G401.6 (cell line): Measurements from ENCODE around the gene MED12L.

Experiments
- FAIRE-seq: peaks from 2 replicates; lab custom pipeline; 2012; peaks lifted over from hg19 to GRCh38; lab: Jason Lieb, UNC

The MED12L gene

GRCh38 chr3:151182349-151183079 lies 97.0 kb downstream of the MED12L start:
- FAIRE-seq, result no peak

GRCh38 chr3:151183265-151183671 lies 97.8 kb downstream of the MED12L start:
- FAIRE-seq, result no peak

- no peak for FAIRE-seq
Measured at GRCh38 chr3:151191095-151191494, 105.6 kb downstream of the MED12L start.

GRCh38 chr3:151192545-151192944 lies 107.1 kb downstream of the MED12L start:
- FAIRE-seq, result no peak

- no peak for FAIRE-seq
Measured at GRCh38 chr3:151195826-151196225, 110.4 kb downstream of the MED12L start.

- FAIRE-seq, result no peak
Measured at GRCh38 chr3:151196434-151196833, 111.0 kb downstream of the MED12L start.

GRCh38 chr3:151197228-151197627 lies 111.8 kb downstream of the MED12L start:
- no peak for FAIRE-seq

- FAIRE-seq, result no peak
Measured at GRCh38 chr3:151197981-151198767, 112.7 kb downstream of the MED12L start.

GRCh38 chr3:151198849-151199248 lies 113.4 kb downstream of the MED12L start:
- no peak for FAIRE-seq

- FAIRE-seq, result no peak
Measured at GRCh38 chr3:151199554-151200438, 114.3 kb downstream of the MED12L start.

- FAIRE-seq, result no peak
Measured at GRCh38 chr3:151200586-151200985, 115.1 kb downstream of the MED12L start.

- no peak for FAIRE-seq
Measured at GRCh38 chr3:151201051-151201730, 115.7 kb downstream of the MED12L start.

- FAIRE-seq, result no peak
Measured at GRCh38 chr3:151203051-151203420, 117.6 kb downstream of the MED12L start, which contains the start of gene GPR171. Gene GPR171 (minus strand): TSS chr3:151203216. CDS start chr3:151199386, 3,830 bp downstream.

GRCh38 chr3:151204530-151205402 lies 119.3 kb downstream of the MED12L start:
- FAIRE-seq, result no peak

- FAIRE-seq, result no peak
Measured at GRCh38 chr3:151205482-151205881, 120.0 kb downstream of the MED12L start.

- FAIRE-seq, result no peak
Measured at GRCh38 chr3:151206201-151206600, 120.7 kb downstream of the MED12L start.

- no peak for FAIRE-seq
Measured at GRCh38 chr3:151209654-151210053, 124.2 kb downstream of the MED12L start.

GRCh38 chr3:151210676-151211381 lies 125.4 kb downstream of the MED12L start:
- FAIRE-seq, result no peak

GRCh38 chr3:151213151-151213550 lies 127.7 kb downstream of the MED12L start:
- FAIRE-seq, result no peak

GRCh38 chr3:151213881-151214280 lies 128.4 kb downstream of the MED12L start:
- FAIRE-seq, result no peak
